Measurements from ENCODE around the gene CTNNBIP1.

DNA sequence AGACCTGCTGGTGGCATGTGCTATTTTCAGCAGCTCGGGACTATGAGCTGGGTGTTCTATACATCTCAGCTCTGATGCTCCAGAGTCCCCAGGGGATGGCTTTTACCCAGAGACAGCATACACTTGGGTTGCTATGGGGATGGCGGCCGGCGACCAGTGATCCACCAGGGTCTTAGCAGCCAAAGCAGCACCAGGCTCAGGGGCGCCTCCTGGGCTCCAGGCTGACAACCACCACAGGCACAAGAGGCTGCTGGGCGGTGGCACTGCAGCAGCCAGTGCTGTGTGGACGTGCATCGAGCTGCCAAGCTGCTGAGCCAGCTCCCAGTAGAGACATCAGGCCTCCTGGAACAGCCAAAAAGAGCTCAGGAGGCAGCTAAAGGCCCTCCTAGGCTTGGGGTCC is 48.7 kb downstream of the CTNNBIP1 start:
- TF ChIP-seq, protein P1, sequence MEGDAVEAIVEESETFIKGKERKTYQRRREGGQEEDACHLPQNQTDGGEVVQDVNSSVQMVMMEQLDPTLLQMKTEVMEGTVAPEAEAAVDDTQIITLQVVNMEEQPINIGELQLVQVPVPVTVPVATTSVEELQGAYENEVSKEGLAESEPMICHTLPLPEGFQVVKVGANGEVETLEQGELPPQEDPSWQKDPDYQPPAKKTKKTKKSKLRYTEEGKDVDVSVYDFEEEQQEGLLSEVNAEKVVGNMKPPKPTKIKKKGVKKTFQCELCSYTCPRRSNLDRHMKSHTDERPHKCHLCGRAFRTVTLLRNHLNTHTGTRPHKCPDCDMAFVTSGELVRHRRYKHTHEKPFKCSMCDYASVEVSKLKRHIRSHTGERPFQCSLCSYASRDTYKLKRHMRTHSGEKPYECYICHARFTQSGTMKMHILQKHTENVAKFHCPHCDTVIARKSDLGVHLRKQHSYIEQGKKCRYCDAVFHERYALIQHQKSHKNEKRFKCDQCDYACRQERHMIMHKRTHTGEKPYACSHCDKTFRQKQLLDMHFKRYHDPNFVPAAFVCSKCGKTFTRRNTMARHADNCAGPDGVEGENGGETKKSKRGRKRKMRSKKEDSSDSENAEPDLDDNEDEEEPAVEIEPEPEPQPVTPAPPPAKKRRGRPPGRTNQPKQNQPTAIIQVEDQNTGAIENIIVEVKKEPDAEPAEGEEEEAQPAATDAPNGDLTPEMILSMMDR (IDR thresholded peaks at IDR 0.05; ENCODE audit: low read depth, low read length): no peak
- no peak for TF ChIP-seq POLR2A (IDR thresholded peaks at IDR 0.05; ENCODE audit: extremely low read depth, insufficient read length)
- no peak for TF ChIP-seq MYC (IDR thresholded peaks at IDR 0.05; ENCODE audit: low read depth, low read length)
- TF ChIP-seq, protein P2, sequence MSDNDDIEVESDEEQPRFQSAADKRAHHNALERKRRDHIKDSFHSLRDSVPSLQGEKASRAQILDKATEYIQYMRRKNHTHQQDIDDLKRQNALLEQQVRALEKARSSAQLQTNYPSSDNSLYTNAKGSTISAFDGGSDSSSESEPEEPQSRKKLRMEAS (IDR thresholded peaks at IDR 0.05; ENCODE audit: low read depth, low read length): no peak

Measured in NB4 (cell line).